ENCODE results near the gene PSD2.

The PSD2 gene

GRCh38 chr5:139884144-139884543 is 88.5 kb downstream of the PSD2 start:
- DNase-seq: no peak

GRCh38 chr5:139884734-139885133 is 89.1 kb downstream of the PSD2 start:
- DNase-seq: no peak

GRCh38 chr5:139885172-139885856 is 89.7 kb downstream of the PSD2 start:
- DNase-seq: no peak

GRCh38 chr5:139885857-139886208 is 90.2 kb downstream of the PSD2 start:
- no peak for DNase-seq

- no peak for DNase-seq
These were observed 90.6 kb downstream of the PSD2 start for GRCh38 chr5:139886213-139886612.

GRCh38 chr5:139888370-139888769 is 92.8 kb downstream of the PSD2 start:
- no peak for DNase-seq

GRCh38 chr5:139889410-139889809 is 93.8 kb downstream of the PSD2 start:
- no peak for DNase-seq

GRCh38 chr5:139893873-139894272 is 98.3 kb downstream of the PSD2 start:
- DNase-seq: no peak

All from NCI-H82 (cell line).